Stimulated activated naive CD8-positive, alpha-beta T cell treated with anti-CD3 and anti-CD28 coated beads, Interleukin-15, Interleukin-2, amounts not matched to agents 100 ng/mL and 50 ng/mL, for 24 hours (primary cell): ENCODE data around the gene NTNG2.

ENCODE experiments used
- H3K27ac Mint-ChIP-seq: one replicate; pipeline ENCODE4 v1.8.0; 2021; ENCODE audit warnings: mild to moderate bottlenecking, mixed read lengths
- H3K27me3 Mint-ChIP-seq: one replicate; pipeline ENCODE4 v1.8.0; 2021; ENCODE audit warnings: mixed read lengths
- H3K36me3 Mint-ChIP-seq: one replicate; pipeline ENCODE4 v1.8.0; 2021; ENCODE audit warnings: low read depth, mixed read lengths
- H3K4me1 Mint-ChIP-seq: one replicate; pipeline ENCODE4 v1.8.0; 2021; ENCODE audit warnings: low read depth, mixed read lengths
- H3K4me3 Mint-ChIP-seq: one replicate; pipeline ENCODE4 v1.8.0; 2021; ENCODE audit warnings: mild to moderate bottlenecking, mixed read lengths
- H3K9me3 Mint-ChIP-seq: one replicate; pipeline ENCODE4 v1.8.0; 2021; ENCODE audit warnings: mixed read lengths

The NTNG2 gene

GRCh38 chr9:132238026-132238972 is 76.4 kb downstream of the NTNG2 start:
- Mint-ChIP-seq H3K27me3 (no peaks in the 10 kb centered on the region), H3K27ac (no peak overlapping the region), H3K9me3 (no peaks in the 10 kb centered on the region), H3K36me3 (no peaks in the 10 kb centered on the region), H3K4me3 (no peak overlapping the region), H3K4me1 (peaks cover 14% of the 10 kb centered on the region)

- H3K27me3 Mint-ChIP-seq, result no peaks in the 10 kb centered on the region
- no peaks in the 10 kb centered on the region for H3K9me3 Mint-ChIP-seq
- no peaks in the 10 kb centered on the region for H3K36me3 Mint-ChIP-seq
- H3K27ac Mint-ChIP-seq, result no peak overlapping the region
- peaks cover 14% of the 10 kb centered on the region for H3K4me1 Mint-ChIP-seq
- no peak overlapping the region for H3K4me3 Mint-ChIP-seq
Observed at GRCh38 chr9:132238992-132239391, 77.1 kb downstream of the NTNG2 start.

GRCh38 chr9:132239518-132239917 is 77.7 kb downstream of the NTNG2 start:
- Mint-ChIP-seq H3K27me3 (no peaks in the 10 kb centered on the region), H3K36me3 (no peaks in the 10 kb centered on the region), H3K9me3 (no peaks in the 10 kb centered on the region), H3K4me1 (peaks cover 14% of the 10 kb centered on the region), H3K4me3 (no peak overlapping the region), H3K27ac (no peak overlapping the region)

GRCh38 chr9:132239999-132240840 is 78.4 kb downstream of the NTNG2 start:
- H3K9me3 Mint-ChIP-seq, result no peaks in the 10 kb centered on the region
- H3K4me3 Mint-ChIP-seq, result no peak overlapping the region
- no peak overlapping the region for H3K27ac Mint-ChIP-seq
- H3K4me1 Mint-ChIP-seq, result peaks cover 14% of the 10 kb centered on the region
- no peaks in the 10 kb centered on the region for H3K27me3 Mint-ChIP-seq
- no peaks in the 10 kb centered on the region for H3K36me3 Mint-ChIP-seq

GRCh38 chr9:132240841-132241482 is 79.1 kb downstream of the NTNG2 start:
- H3K9me3 Mint-ChIP-seq, result no peaks in the 10 kb centered on the region
- H3K27me3 Mint-ChIP-seq, result no peaks in the 10 kb centered on the region
- peaks cover 14% of the 10 kb centered on the region for H3K4me1 Mint-ChIP-seq
- peak overlapping the region; percentile 92 for H3K4me3 Mint-ChIP-seq
- H3K36me3 Mint-ChIP-seq, result no peaks in the 10 kb centered on the region
- H3K27ac Mint-ChIP-seq, result peak overlapping the region; percentile 91

GRCh38 chr9:132241483-132241839 is 79.6 kb downstream of the NTNG2 start:
- Mint-ChIP-seq H3K27ac (peak overlapping the region; percentile 91), H3K36me3 (no peaks in the 10 kb centered on the region), H3K27me3 (peaks cover 2% of the 10 kb centered on the region), H3K4me1 (peaks cover 14% of the 10 kb centered on the region), H3K9me3 (no peaks in the 10 kb centered on the region), H3K4me3 (peak overlapping the region; percentile 92)

- peaks cover 8% of the 10 kb centered on the region for H3K27me3 Mint-ChIP-seq
Observed at GRCh38 chr9:132241840-132242620, 80.2 kb downstream of the NTNG2 start.

GRCh38 chr9:132242621-132243155 is 80.8 kb downstream of the NTNG2 start:
- no peaks in the 10 kb centered on the region for H3K9me3 Mint-ChIP-seq
- peaks cover 8% of the 10 kb centered on the region for H3K27me3 Mint-ChIP-seq
- peaks cover 14% of the 10 kb centered on the region for H3K4me1 Mint-ChIP-seq
- no peaks in the 10 kb centered on the region for H3K36me3 Mint-ChIP-seq
- H3K4me3 Mint-ChIP-seq, result peak overlapping the region; percentile 88
- peak overlapping the region; percentile 88 for H3K27ac Mint-ChIP-seq

More at GRCh38 chr9:132241840-132242620, 80.2 kb downstream of the NTNG2 start:
- Mint-ChIP-seq H3K4me1 (peaks cover 14% of the 10 kb centered on the region), H3K4me3 (peak overlapping the region; percentile 92), H3K27ac (peak overlapping the region; percentile 88), H3K9me3 (no peaks in the 10 kb centered on the region), H3K36me3 (no peaks in the 10 kb centered on the region)

GRCh38 chr9:132243156-132244074 is 81.6 kb downstream of the NTNG2 start:
- peaks cover 8% of the 10 kb centered on the region for H3K27me3 Mint-ChIP-seq
- peaks cover 14% of the 10 kb centered on the region for H3K4me1 Mint-ChIP-seq
- H3K4me3 Mint-ChIP-seq, result peak overlapping the region; percentile 88
- H3K9me3 Mint-ChIP-seq, result no peaks in the 10 kb centered on the region
- no peaks in the 10 kb centered on the region for H3K36me3 Mint-ChIP-seq
- H3K27ac Mint-ChIP-seq, result no peak overlapping the region

GRCh38 chr9:132244582-132245455 is 83.0 kb downstream of the NTNG2 start:
- no peak overlapping the region for H3K27ac Mint-ChIP-seq
- H3K27me3 Mint-ChIP-seq, result peaks cover 8% of the 10 kb centered on the region

GRCh38 chr9:132245465-132245864 is 83.6 kb downstream of the NTNG2 start:
- Mint-ChIP-seq H3K4me3 (no peak overlapping the region), H3K27me3 (peaks cover 8% of the 10 kb centered on the region), H3K27ac (no peak overlapping the region), H3K4me1 (peaks cover 14% of the 10 kb centered on the region), H3K9me3 (no peaks in the 10 kb centered on the region), H3K36me3 (no peaks in the 10 kb centered on the region)

More at GRCh38 chr9:132244582-132245455, 83.0 kb downstream of the NTNG2 start:
- H3K36me3 Mint-ChIP-seq, result no peaks in the 10 kb centered on the region
- H3K4me1 Mint-ChIP-seq, result peaks cover 14% of the 10 kb centered on the region
- H3K9me3 Mint-ChIP-seq, result no peaks in the 10 kb centered on the region
- no peak overlapping the region for H3K4me3 Mint-ChIP-seq

GRCh38 chr9:132247942-132248341 is 86.1 kb downstream of the NTNG2 start:
- H3K4me1 Mint-ChIP-seq, result peaks cover 7% of the 10 kb centered on the region
- H3K27me3 Mint-ChIP-seq, result peaks cover 8% of the 10 kb centered on the region
- H3K9me3 Mint-ChIP-seq, result no peaks in the 10 kb centered on the region
- H3K27ac Mint-ChIP-seq, result no peak overlapping the region
- no peak overlapping the region for H3K4me3 Mint-ChIP-seq
- no peaks in the 10 kb centered on the region for H3K36me3 Mint-ChIP-seq
